RWPE1 (cell line): ENCODE measurements around the gene OST4.

Experiments
- CTCF ChIA-PET: fragments of 350-600 bp; sonication (Branson Sonifier 250); formaldehyde crosslinking; extraction: SDS; loops from one replicate; lab custom pipeline; 2021; lab: Yijun Ruan, JAX
- POLR2A ChIA-PET: fragments of 400-600 bp; formaldehyde crosslinking; extraction: SDS; loops from one replicate; lab custom pipeline; 2020; ENCODE audit warnings: antibody characterized with exemption; ENCODE audit not compliant: low non-redundant PET; lab: Yijun Ruan, JAX
- DNase-seq: peaks from one replicate; pipeline ENCODE4 v3.0.0; 2012; ENCODE audit warnings: low spot score
- H3K27ac ChIP-seq: fragments of 450-650 bp; 2 replicates; pipeline ENCODE4 v1.5.1; 2017
- TF ChIP-seq, protein P1 (sequence below): fragments of 450-650 bp; conservative IDR thresholded peaks from 2 replicates; pipeline ENCODE4 v1.5.1; 2017; ENCODE audit warnings: low read depth, mild to moderate bottlenecking

The OST4 gene

DNA sequence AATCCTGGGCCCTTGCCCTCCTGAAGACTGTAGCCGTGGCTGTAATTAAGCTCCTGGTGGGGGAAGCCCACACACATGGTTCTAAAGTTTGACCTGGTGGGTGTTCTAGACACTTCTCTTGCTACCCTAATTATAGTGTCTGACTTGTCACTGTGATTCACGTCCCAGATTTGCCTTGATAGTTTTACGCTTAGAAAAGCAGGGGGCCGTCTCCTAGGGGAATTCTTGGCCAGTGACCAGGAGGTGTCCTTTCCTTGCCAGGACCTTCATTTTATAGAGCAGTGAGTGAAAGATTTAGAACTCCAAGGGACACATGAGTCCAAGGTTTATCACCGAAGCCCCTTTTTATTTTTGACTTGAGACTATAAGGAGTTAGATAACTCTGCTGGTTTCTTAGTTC lies 29.7 kb downstream of the OST4 start:
- ChIA-PET CTCF (no interaction called here), POLR2A (interaction anchor here (0.5 kb wide), 1 partner anchor 20 kb away, joined by 4 read pairs; no protein-coding TSS in a partner anchor)
- DNase-seq: no peak
- no peak overlapping the region for H3K27ac ChIP-seq
- TF ChIP-seq, protein P1, sequence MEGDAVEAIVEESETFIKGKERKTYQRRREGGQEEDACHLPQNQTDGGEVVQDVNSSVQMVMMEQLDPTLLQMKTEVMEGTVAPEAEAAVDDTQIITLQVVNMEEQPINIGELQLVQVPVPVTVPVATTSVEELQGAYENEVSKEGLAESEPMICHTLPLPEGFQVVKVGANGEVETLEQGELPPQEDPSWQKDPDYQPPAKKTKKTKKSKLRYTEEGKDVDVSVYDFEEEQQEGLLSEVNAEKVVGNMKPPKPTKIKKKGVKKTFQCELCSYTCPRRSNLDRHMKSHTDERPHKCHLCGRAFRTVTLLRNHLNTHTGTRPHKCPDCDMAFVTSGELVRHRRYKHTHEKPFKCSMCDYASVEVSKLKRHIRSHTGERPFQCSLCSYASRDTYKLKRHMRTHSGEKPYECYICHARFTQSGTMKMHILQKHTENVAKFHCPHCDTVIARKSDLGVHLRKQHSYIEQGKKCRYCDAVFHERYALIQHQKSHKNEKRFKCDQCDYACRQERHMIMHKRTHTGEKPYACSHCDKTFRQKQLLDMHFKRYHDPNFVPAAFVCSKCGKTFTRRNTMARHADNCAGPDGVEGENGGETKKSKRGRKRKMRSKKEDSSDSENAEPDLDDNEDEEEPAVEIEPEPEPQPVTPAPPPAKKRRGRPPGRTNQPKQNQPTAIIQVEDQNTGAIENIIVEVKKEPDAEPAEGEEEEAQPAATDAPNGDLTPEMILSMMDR: no peak

DNA sequence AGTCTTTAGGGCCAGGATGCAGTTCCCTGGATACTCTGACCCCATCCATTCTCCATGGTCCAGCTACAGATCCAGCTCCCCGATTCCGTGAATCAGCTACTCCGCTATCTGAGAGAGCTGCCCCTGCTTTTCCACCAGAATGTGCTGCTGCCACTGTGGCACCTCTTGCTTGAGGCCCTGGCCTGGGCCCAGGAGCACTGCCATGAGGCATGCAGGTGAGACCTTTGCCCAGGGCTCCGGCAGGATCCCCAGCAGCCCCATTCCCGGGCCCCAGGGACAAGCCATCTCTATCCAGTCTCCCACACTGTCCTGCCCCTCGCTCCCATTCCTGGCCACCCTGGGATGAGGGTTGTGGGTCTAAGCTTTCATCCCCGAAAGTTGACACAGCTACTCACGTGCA lies 31.2 kb downstream of the OST4 start:
- H3K27ac ChIP-seq: peak overlapping the region; percentile 17
- ChIA-PET POLR2A (no interaction called here), CTCF (interaction anchor here (0.6 to 1.4 kb wide), 2 partner anchors 14 to 23 kb away, joined by 4 to 6 read pairs; no protein-coding TSS in a partner anchor)
- DNase-seq: no peak
- TF ChIP-seq, protein P1: no peak

DNA sequence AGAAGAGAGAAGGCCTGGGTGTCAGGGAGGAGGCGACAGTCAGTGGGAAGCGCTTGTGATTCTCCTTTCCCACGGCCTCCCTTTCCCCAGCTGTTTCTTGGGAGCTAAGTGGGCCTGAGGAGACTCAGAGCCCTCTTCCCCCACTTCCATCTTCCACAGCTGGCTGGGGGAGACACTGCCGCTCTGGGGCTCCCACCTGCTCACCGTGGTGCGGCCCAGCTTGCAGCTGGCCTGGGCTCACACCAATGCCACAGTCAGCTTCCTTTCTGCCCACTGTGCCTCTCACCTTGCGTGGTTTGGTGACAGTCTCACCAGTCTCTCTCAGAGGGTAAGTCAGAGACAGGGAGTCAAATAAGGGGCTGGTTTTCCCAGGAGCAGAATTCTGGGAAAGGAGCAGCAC lies 31.6 kb downstream of the OST4 start:
- TF ChIP-seq, protein P1: no peak
- peak overlapping the region; percentile 17 for H3K27ac ChIP-seq
- POLR2A ChIA-PET: no interaction called here
- CTCF ChIA-PET: interaction anchor here (0.6 to 1.4 kb wide), 2 partner anchors 14 to 23 kb away, joined by 4 to 6 read pairs; no protein-coding TSS in a partner anchor
- no peak for DNase-seq

DNA sequence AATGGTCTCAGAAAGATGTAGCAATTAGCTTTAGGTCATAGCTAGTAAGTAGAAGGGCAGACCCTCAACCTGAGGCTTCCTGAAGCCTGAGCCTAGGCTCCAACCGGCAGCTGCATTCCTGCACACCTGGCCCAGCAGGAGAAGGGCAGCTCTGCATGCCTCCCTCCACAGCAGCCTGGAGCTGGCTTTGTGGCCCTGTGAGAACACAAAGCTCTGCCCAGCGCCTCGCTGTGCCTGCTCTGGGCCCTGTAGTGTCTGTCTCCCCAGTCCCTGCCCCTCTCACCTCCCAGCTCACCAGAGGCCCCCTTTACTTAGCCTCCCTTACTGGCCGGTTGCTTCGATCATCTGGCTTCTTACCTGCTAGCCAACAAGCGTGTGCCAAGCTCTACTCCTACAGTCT lies 32.0 kb downstream of the OST4 start:
- POLR2A ChIA-PET: no interaction called here
- DNase-seq: no peak
- CTCF ChIA-PET: interaction anchor here (1.1 to 1.4 kb wide), 2 partner anchors 11 to 23 kb away, joined by 3 to 6 read pairs; no protein-coding TSS in a partner anchor
- peak overlapping the region; percentile 17; the same call in 1 of the 2 replicates for H3K27ac ChIP-seq
- TF ChIP-seq, protein P1: no peak

DNA sequence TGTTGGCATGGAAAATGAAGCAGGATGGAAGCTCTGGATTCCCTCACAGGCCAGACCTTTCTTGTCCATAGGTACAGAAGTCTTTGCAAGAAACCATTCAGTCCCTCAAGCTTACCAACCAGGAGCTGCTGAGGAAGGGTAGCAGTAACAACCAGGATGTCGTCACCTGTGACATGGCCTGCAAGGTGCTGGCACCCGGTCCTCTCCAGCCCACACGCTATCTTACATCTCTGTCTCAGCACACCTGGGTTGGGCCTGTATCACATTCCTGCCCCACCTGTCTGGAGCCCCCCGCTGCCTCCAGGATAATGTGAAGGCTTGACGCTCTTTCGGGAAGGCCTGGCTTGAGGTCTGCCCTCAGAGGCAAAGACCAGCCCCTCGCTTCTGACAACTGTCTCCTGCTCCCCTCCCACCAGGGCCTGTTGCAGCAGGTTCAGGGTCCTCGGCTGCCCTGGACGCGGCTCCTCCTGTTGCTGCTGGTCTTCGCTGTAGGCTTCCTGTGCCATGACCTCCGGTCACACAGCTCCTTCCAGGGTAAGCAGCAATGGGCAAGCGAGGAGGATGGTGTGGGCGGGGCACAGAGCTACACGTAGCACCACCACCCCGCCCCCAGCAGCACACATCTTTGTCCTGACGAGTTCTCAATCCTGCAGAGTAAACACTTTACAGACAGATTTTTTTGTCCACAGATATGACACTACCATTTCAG lies 32.7 kb downstream of the OST4 start:
- POLR2A ChIA-PET: interaction anchor here (0.6 kb wide), 1 partner anchor 294 kb away, joined by 13 read pairs; no protein-coding TSS in a partner anchor
- no peak for DNase-seq
- TF ChIP-seq, protein P1: no peak
- CTCF ChIA-PET: interaction anchor here (0.6 to 1.1 kb wide), 2 partner anchors 12 to 153 kb away, joined by 3 read pairs; no protein-coding TSS in a partner anchor
- no peak overlapping the region for H3K27ac ChIP-seq

DNA sequence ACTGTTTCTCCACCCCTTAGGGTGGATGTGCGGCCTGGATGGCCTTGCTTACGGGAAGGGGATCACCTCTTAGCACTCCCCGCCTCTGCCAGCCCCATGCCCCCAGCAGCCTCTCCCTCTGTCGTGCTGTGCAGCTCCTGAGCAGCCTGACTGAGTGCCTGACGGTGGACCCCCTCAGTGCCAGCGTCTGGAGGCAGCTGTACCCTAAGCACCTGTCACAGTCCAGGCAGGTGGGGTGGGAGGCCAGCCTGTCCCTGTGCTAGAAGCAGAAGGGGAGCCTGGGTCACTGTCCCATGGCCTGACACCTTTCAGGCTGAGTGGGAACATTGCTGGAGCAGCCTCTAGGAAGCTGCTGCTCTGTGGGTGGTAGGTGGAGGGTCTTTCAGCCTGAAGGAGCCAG lies 33.4 kb downstream of the OST4 start:
- TF ChIP-seq, protein P1: no peak
- CTCF ChIA-PET: interaction anchor here (0.9 kb wide), 1 partner anchor 65 kb away, joined by 3 read pairs; no protein-coding TSS in a partner anchor
- no peak overlapping the region for H3K27ac ChIP-seq
- no peak for DNase-seq
- POLR2A ChIA-PET: interaction anchor here (0.6 kb wide), 1 partner anchor 295 kb away, joined by 13 read pairs; no protein-coding TSS in a partner anchor
